Activated T-cell treated with anti-CD3 and anti-CD28 coated beads, Interleukin-2, amount 50 U/mL, for 4 hours (primary cell): ENCODE data around the gene E2F2. TPM values are rescaled to one million over a fixed set of nuclear protein-coding genes. Genes with fewer than 3 reads are reported as not detected.
"Not testable (repeated sequence)": the region's sequence is repeated elsewhere in the genome, so short reads cannot be mapped to it uniquely, and the experiment has no call there.

Experiments used
- ATAC-seq, 2 donors: fragments of 200-7000 bp; cut with Tn5 transposase; one replicate each; pipeline ENCODE4 v1.10.0; 2021
- DNase-seq: peaks from one replicate; pipeline ENCODE4 v3.0.0-alpha.2; 2020
- H3K27me3 Mint-ChIP-seq: one replicate; pipeline ENCODE4 v1.8.0; 2021; ENCODE audit warnings: low read depth, mixed read lengths
- H3K36me3 Mint-ChIP-seq: one replicate; pipeline ENCODE4 v1.8.0; 2022; ENCODE audit warnings: mixed read lengths; ENCODE audit not compliant: insufficient read depth
- H3K4me1 Mint-ChIP-seq: one replicate; pipeline ENCODE4 v1.8.0; 2021; ENCODE audit warnings: low read depth, mixed read lengths
- H3K4me3 Mint-ChIP-seq: one replicate; pipeline ENCODE4 v1.8.0; 2021; ENCODE audit warnings: mild to moderate bottlenecking, moderate library complexity, mixed read lengths
- H3K9me3 Mint-ChIP-seq: one replicate; pipeline ENCODE4 v1.8.0; 2021; ENCODE audit warnings: mixed read lengths
- total RNA-seq, 3 donors: library from RNA; stranded (reverse); gene quantifications; one replicate each; pipeline ENCODE4 v1.2.1, GENCODE V29; 2021

E2F2 gene
- total RNA-seq, 3 donors from 2014 or later, result 5.5 to 9.3 (median 7.2) TPM

- ATAC-seq (no peak), DNase-seq (no peak)
- Mint-ChIP-seq H3K36me3 (no peaks in the 10 kb centered on the region), H3K27me3 (no peaks in the 10 kb centered on the region), H3K4me3 (no peak overlapping the region), H3K9me3 (no peaks in the 10 kb centered on the region), H3K4me1 (peaks cover 74% of the 10 kb centered on the region)
These were observed 4.5 kb downstream of the E2F2 start for GRCh38 chr1:23526329-23527041.

GRCh38 chr1:23525558-23526250 is 5.3 kb downstream of the E2F2 start:
- ATAC-seq (no peak), DNase-seq (no peak)
- Mint-ChIP-seq H3K4me3 (peak overlapping the region; percentile 55), H3K36me3 (no peaks in the 10 kb centered on the region), H3K9me3 (no peaks in the 10 kb centered on the region), H3K4me1 (peaks cover 69% of the 10 kb centered on the region), H3K27me3 (no peaks in the 10 kb centered on the region)

GRCh38 chr1:23524716-23525401 is 6.2 kb downstream of the E2F2 start:
- Mint-ChIP-seq H3K9me3 (no peaks in the 10 kb centered on the region), H3K4me3 (peak overlapping the region; percentile 13), H3K4me1 (peaks cover 65% of the 10 kb centered on the region)

GRCh38 chr1:23524163-23524562 is 6.9 kb downstream of the E2F2 start:
- ATAC-seq (no peak), DNase-seq (no peak)
- Mint-ChIP-seq H3K36me3 (no peaks in the 10 kb centered on the region), H3K9me3 (no peaks in the 10 kb centered on the region), H3K4me3 (no peak overlapping the region), H3K27me3 (no peaks in the 10 kb centered on the region), H3K4me1 (peaks cover 59% of the 10 kb centered on the region)

More at GRCh38 chr1:23524716-23525401, 6.2 kb downstream of the E2F2 start:
- H3K27me3 Mint-ChIP-seq, result no peaks in the 10 kb centered on the region
- H3K36me3 Mint-ChIP-seq, result no peaks in the 10 kb centered on the region
- DNase-seq (no peak), ATAC-seq (peak in 1 of 2 donors; percentile 10)

- no peaks in the 10 kb centered on the region for H3K36me3 Mint-ChIP-seq
- ATAC-seq (peak; percentile 23 to 41), DNase-seq (no peak)
- H3K4me3 Mint-ChIP-seq, result no peak overlapping the region
- H3K9me3 Mint-ChIP-seq, result no peaks in the 10 kb centered on the region
- peaks cover 41% of the 10 kb centered on the region for H3K4me1 Mint-ChIP-seq
- no peaks in the 10 kb centered on the region for H3K27me3 Mint-ChIP-seq
These were observed 8.6 kb downstream of the E2F2 start for GRCh38 chr1:23522244-23522982.

GRCh38 chr1:23521588-23521987 is 9.4 kb downstream of the E2F2 start:
- DNase-seq (no peak), ATAC-seq (peak in 1 of 2 donors; percentile 32)
- H3K36me3 Mint-ChIP-seq, result no peaks in the 10 kb centered on the region
- no peaks in the 10 kb centered on the region for H3K9me3 Mint-ChIP-seq
- H3K27me3 Mint-ChIP-seq, result no peaks in the 10 kb centered on the region
- H3K4me1 Mint-ChIP-seq, result peaks cover 33% of the 10 kb centered on the region
- no peak overlapping the region for H3K4me3 Mint-ChIP-seq

GRCh38 chr1:23517581-23517980 is 13.5 kb downstream of the E2F2 start:
- ATAC-seq, result no peak
- H3K4me1 Mint-ChIP-seq, result peaks cover 3% of the 10 kb centered on the region
- no peaks in the 10 kb centered on the region for H3K36me3 Mint-ChIP-seq
- no peak for DNase-seq
- no peaks in the 10 kb centered on the region for H3K9me3 Mint-ChIP-seq
- no peak overlapping the region for H3K4me3 Mint-ChIP-seq
- H3K27me3 Mint-ChIP-seq, result no peaks in the 10 kb centered on the region

GRCh38 chr1:23515905-23516304 is 15.1 kb downstream of the E2F2 start:
- H3K27me3 Mint-ChIP-seq, result no peaks in the 10 kb centered on the region
- H3K4me1 Mint-ChIP-seq, result no peaks in the 10 kb centered on the region
- H3K9me3 Mint-ChIP-seq, result no peaks in the 10 kb centered on the region
- DNase-seq (no peak), ATAC-seq (no peak)
- no peak overlapping the region for H3K4me3 Mint-ChIP-seq
- no peaks in the 10 kb centered on the region for H3K36me3 Mint-ChIP-seq

GRCh38 chr1:23514111-23514679 is 16.8 kb downstream of the E2F2 start:
- no peak for ATAC-seq
- H3K4me1 Mint-ChIP-seq, result no peaks in the 10 kb centered on the region
- H3K4me3 Mint-ChIP-seq, result no peak overlapping the region
- H3K36me3 Mint-ChIP-seq, result no peaks in the 10 kb centered on the region
- H3K27me3 Mint-ChIP-seq, result no peaks in the 10 kb centered on the region
- H3K9me3 Mint-ChIP-seq, result no peaks in the 10 kb centered on the region
- DNase-seq, result no peak

GRCh38 chr1:23509896-23510295 is 21.1 kb downstream of the E2F2 start:
- no peaks in the 10 kb centered on the region for H3K36me3 Mint-ChIP-seq
- H3K27me3 Mint-ChIP-seq, result no peaks in the 10 kb centered on the region
- no peaks in the 10 kb centered on the region for H3K4me1 Mint-ChIP-seq
- H3K4me3 Mint-ChIP-seq, result no peak overlapping the region
- ATAC-seq, result no peak
- H3K9me3 Mint-ChIP-seq, result no peaks in the 10 kb centered on the region
- no peak for DNase-seq

GRCh38 chr1:23506376-23507107 is 24.5 kb downstream of the E2F2 start:
- H3K36me3 Mint-ChIP-seq, result no peaks in the 10 kb centered on the region
- ATAC-seq (no peak), DNase-seq (no peak)
- H3K9me3 Mint-ChIP-seq, result no peaks in the 10 kb centered on the region
- no peaks in the 10 kb centered on the region for H3K4me1 Mint-ChIP-seq
- no peak overlapping the region for H3K4me3 Mint-ChIP-seq
- H3K27me3 Mint-ChIP-seq, result no peaks in the 10 kb centered on the region

GRCh38 chr1:23505851-23506250 is 25.2 kb downstream of the E2F2 start:
- no peaks in the 10 kb centered on the region for H3K9me3 Mint-ChIP-seq
- DNase-seq, result no peak

GRCh38 chr1:23504156-23504555 is 26.9 kb downstream of the E2F2 start:
- not testable (repeated sequence) for H3K9me3 Mint-ChIP-seq

More at GRCh38 chr1:23505851-23506250, 25.2 kb downstream of the E2F2 start:
- H3K4me1 Mint-ChIP-seq, result no peaks in the 10 kb centered on the region
- ATAC-seq, result no peak
- no peak overlapping the region for H3K4me3 Mint-ChIP-seq
- no peaks in the 10 kb centered on the region for H3K27me3 Mint-ChIP-seq
- no peaks in the 10 kb centered on the region for H3K36me3 Mint-ChIP-seq

More at GRCh38 chr1:23504156-23504555, 26.9 kb downstream of the E2F2 start:
- not testable (repeated sequence) for H3K4me1 Mint-ChIP-seq, H3K4me3 Mint-ChIP-seq, H3K27me3 Mint-ChIP-seq, ATAC-seq, H3K36me3 Mint-ChIP-seq, DNase-seq
